ENCODE data around the gene PNPLA4. TPM values are rescaled to one million over a fixed set of nuclear protein-coding genes. Genes with fewer than 3 reads are reported as not detected.

The PNPLA4 gene
- total and polyA plus RNA-seq, 2 experiments from 2014 or later: 19.4 to 20.0 TPM

DNA sequence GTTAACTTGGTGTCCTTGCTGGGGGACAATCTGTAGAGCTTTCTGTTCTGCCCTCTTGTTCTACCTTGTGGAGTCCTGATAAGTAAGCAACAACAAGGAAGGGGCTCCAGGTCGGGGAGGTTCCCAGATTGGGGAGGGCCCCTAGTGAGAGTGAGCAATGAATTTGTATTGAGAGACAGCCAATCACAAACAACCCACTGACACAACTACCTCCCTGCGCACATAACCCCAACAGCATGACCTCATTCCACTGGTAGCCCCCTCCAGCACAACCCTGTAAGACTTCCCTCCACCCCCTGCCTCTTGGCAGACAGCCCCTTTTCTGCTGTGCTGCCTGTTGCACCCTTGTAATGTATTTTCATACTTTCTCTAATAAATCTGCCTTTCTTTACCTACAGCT lies 19.7 kb upstream of the PNPLA4 start:
- no peaks in the 10 kb centered on the region for H3K9me2 ChIP-seq (ENCODE audit: insufficient read depth)
- no peaks in the 10 kb centered on the region for H3K27me3 ChIP-seq (ENCODE audit: insufficient read depth)
- H3K4me1 ChIP-seq (ENCODE audit: insufficient read depth): no peaks in the 10 kb centered on the region
- no peak overlapping the region for H3K4me3 Mint-ChIP-seq
- H4K20me1 ChIP-seq (replicated peaks; ENCODE audit: insufficient read depth): no peaks in the 10 kb centered on the region
- peaks cover 9% of the 10 kb centered on the region; the same call in 2 of the 3 replicates for H3K4me1 Mint-ChIP-seq
- H3F3A ChIP-seq (replicated peaks; ENCODE audit: low read depth): no peaks in the 10 kb centered on the region
- no peak for TF ChIP-seq POLR2AphosphoS5 (IDR thresholded peaks at IDR 0.05; ENCODE audit: low read depth)
- TF ChIP-seq EZH2 (IDR thresholded peaks at IDR 0.05; ENCODE audit: low read depth, unreplicated experiment): no peak
- no peak for TF ChIP-seq ZNF114 (CRISPR knock-in tag; IDR thresholded peaks at IDR 0.05)
- no peak for TF ChIP-seq STAT1 (IDR thresholded peaks at IDR 0.05; ENCODE audit: unreplicated experiment)
- no peak for TF ChIP-seq JUNB (IDR thresholded peaks at IDR 0.05; ENCODE audit: unreplicated experiment)
- TF ChIP-seq, protein P1, sequence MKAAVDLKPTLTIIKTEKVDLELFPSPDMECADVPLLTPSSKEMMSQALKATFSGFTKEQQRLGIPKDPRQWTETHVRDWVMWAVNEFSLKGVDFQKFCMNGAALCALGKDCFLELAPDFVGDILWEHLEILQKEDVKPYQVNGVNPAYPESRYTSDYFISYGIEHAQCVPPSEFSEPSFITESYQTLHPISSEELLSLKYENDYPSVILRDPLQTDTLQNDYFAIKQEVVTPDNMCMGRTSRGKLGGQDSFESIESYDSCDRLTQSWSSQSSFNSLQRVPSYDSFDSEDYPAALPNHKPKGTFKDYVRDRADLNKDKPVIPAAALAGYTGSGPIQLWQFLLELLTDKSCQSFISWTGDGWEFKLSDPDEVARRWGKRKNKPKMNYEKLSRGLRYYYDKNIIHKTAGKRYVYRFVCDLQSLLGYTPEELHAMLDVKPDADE (IDR thresholded peaks at IDR 0.05): no peak
- TF ChIP-seq, protein P2, sequence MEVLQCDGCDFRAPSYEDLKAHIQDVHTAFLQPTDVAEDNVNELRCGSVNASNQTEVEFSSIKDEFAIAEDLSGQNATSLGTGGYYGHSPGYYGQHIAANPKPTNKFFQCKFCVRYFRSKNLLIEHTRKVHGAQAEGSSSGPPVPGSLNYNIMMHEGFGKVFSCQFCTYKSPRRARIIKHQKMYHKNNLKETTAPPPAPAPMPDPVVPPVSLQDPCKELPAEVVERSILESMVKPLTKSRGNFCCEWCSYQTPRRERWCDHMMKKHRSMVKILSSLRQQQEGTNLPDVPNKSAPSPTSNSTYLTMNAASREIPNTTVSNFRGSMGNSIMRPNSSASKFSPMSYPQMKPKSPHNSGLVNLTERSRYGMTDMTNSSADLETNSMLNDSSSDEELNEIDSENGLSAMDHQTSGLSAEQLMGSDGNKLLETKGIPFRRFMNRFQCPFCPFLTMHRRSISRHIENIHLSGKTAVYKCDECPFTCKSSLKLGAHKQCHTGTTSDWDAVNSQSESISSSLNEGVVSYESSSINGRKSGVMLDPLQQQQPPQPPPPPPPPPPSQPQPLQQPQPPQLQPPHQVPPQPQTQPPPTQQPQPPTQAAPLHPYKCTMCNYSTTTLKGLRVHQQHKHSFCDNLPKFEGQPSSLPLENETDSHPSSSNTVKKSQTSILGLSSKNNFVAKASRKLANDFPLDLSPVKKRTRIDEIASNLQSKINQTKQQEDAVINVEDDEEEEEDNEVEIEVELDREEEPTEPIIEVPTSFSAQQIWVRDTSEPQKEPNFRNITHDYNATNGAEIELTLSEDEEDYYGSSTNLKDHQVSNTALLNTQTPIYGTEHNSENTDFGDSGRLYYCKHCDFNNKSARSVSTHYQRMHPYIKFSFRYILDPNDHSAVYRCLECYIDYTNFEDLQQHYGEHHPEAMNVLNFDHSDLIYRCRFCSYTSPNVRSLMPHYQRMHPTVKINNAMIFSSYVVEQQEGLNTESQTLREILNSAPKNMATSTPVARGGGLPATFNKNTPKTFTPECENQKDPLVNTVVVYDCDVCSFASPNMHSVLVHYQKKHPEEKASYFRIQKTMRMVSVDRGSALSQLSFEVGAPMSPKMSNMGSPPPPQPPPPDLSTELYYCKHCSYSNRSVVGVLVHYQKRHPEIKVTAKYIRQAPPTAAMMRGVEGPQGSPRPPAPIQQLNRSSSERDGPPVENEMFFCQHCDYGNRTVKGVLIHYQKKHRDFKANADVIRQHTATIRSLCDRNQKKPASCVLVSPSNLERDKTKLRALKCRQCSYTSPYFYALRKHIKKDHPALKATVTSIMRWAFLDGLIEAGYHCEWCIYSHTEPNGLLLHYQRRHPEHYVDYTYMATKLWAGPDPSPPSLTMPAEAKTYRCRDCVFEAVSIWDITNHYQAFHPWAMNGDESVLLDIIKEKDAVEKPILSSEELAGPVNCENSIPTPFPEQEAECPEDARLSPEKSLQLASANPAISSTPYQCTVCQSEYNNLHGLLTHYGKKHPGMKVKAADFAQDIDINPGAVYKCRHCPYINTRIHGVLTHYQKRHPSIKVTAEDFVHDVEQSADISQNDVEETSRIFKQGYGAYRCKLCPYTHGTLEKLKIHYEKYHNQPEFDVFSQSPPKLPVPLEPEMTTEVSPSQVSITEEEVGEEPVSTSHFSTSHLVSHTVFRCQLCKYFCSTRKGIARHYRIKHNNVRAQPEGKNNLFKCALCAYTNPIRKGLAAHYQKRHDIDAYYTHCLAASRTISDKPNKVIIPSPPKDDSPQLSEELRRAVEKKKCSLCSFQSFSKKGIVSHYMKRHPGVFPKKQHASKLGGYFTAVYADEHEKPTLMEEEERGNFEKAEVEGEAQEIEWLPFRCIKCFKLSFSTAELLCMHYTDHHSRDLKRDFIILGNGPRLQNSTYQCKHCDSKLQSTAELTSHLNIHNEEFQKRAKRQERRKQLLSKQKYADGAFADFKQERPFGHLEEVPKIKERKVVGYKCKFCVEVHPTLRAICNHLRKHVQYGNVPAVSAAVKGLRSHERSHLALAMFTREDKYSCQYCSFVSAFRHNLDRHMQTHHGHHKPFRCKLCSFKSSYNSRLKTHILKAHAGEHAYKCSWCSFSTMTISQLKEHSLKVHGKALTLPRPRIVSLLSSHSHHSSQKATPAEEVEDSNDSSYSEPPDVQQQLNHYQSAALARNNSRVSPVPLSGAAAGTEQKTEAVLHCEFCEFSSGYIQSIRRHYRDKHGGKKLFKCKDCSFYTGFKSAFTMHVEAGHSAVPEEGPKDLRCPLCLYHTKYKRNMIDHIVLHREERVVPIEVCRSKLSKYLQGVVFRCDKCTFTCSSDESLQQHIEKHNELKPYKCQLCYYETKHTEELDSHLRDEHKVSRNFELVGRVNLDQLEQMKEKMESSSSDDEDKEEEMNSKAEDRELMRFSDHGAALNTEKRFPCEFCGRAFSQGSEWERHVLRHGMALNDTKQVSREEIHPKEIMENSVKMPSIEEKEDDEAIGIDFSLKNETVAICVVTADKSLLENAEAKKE (CRISPR knock-in tag; IDR thresholded peaks at IDR 0.05): no peak
- TF ChIP-seq NANOG (IDR thresholded peaks at IDR 0.05; ENCODE audit: borderline replicate concordance): no peak
- no peak for TF ChIP-seq ZNF331 (CRISPR knock-in tag; IDR thresholded peaks at IDR 0.05; ENCODE audit: low read depth)
- TF ChIP-seq, protein P3, sequence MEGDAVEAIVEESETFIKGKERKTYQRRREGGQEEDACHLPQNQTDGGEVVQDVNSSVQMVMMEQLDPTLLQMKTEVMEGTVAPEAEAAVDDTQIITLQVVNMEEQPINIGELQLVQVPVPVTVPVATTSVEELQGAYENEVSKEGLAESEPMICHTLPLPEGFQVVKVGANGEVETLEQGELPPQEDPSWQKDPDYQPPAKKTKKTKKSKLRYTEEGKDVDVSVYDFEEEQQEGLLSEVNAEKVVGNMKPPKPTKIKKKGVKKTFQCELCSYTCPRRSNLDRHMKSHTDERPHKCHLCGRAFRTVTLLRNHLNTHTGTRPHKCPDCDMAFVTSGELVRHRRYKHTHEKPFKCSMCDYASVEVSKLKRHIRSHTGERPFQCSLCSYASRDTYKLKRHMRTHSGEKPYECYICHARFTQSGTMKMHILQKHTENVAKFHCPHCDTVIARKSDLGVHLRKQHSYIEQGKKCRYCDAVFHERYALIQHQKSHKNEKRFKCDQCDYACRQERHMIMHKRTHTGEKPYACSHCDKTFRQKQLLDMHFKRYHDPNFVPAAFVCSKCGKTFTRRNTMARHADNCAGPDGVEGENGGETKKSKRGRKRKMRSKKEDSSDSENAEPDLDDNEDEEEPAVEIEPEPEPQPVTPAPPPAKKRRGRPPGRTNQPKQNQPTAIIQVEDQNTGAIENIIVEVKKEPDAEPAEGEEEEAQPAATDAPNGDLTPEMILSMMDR (conservative IDR thresholded peaks at IDR 0.05; ENCODE audit: low read depth in 2 of 2): no peak
- no peak for TF ChIP-seq CREB1 (CRISPR knock-in tag; IDR thresholded peaks at IDR 0.05; ENCODE audit: low read depth)
- TF ChIP-seq, protein P4, sequence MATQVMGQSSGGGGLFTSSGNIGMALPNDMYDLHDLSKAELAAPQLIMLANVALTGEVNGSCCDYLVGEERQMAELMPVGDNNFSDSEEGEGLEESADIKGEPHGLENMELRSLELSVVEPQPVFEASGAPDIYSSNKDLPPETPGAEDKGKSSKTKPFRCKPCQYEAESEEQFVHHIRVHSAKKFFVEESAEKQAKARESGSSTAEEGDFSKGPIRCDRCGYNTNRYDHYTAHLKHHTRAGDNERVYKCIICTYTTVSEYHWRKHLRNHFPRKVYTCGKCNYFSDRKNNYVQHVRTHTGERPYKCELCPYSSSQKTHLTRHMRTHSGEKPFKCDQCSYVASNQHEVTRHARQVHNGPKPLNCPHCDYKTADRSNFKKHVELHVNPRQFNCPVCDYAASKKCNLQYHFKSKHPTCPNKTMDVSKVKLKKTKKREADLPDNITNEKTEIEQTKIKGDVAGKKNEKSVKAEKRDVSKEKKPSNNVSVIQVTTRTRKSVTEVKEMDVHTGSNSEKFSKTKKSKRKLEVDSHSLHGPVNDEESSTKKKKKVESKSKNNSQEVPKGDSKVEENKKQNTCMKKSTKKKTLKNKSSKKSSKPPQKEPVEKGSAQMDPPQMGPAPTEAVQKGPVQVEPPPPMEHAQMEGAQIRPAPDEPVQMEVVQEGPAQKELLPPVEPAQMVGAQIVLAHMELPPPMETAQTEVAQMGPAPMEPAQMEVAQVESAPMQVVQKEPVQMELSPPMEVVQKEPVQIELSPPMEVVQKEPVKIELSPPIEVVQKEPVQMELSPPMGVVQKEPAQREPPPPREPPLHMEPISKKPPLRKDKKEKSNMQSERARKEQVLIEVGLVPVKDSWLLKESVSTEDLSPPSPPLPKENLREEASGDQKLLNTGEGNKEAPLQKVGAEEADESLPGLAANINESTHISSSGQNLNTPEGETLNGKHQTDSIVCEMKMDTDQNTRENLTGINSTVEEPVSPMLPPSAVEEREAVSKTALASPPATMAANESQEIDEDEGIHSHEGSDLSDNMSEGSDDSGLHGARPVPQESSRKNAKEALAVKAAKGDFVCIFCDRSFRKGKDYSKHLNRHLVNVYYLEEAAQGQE (IDR thresholded peaks at IDR 0.05; ENCODE audit: unreplicated experiment): no peak
- no peak for TF ChIP-seq EZH2phosphoT487 (IDR thresholded peaks at IDR 0.05; ENCODE audit: unreplicated experiment)
- no peak overlapping the region for H3K4me2 ChIP-seq
- H3K36me3 Mint-ChIP-seq (ENCODE audit: low read depth): no peaks in the 10 kb centered on the region
- no peaks in the 10 kb centered on the region for H3K36me3 ChIP-seq (ENCODE audit: insufficient read depth)
- no peaks in the 10 kb centered on the region for H3K9me3 Mint-ChIP-seq
- ATAC-seq (peak; percentile 67), DNase-seq (ENCODE audit: low spot score) (peak; percentile 2)
- H2AFZ ChIP-seq: no peak overlapping the region
- H3K4me3 ChIP-seq: no peak overlapping the region
- no peaks in the 10 kb centered on the region for H3K79me2 ChIP-seq (replicated peaks; ENCODE audit: insufficient read depth)
- H3K27me3 Mint-ChIP-seq (ENCODE audit: insufficient read depth, low read depth, poor library complexity): no peaks in the 10 kb centered on the region
- H3K27ac ChIP-seq (ENCODE audit: low read depth): no peak overlapping the region
- H3K27ac Mint-ChIP-seq: no peak overlapping the region; the same call in 1 of the 2 replicates

Measured in GM23338 (cell line).